Measurements from ENCODE around the gene CACNA2D4. TPM values are rescaled to one million over a fixed set of nuclear protein-coding genes. Genes with fewer than 3 reads are reported as not detected.

CACNA2D4 gene
- total RNA-seq, 1 experiment from 2014 or later: 1.7 TPM

DNA sequence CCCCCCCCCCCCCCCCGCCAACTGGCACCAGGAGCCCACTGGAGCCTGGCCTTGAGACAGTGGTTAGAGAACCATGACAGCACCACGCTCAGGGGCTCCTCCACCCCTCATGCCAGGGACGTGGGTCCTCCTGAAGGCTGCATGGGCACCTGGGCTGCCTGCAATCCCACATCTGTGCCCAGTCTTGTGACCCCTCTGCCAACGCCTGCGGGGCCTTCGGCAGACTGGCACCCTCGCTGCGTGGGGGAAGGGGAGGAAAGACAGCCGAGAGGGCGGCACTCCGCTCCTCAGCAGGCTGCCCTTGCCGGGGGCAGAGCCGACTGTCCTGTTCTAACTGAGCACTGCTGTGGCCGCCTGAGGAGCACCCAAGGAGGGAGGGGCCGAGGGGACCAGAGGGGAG lies 92.1 kb downstream of the CACNA2D4 start:
- ChIA-PET CTCF (no interaction called here), POLR2A (no interaction called here), RAD21 (ENCODE audit: low non-redundant PET in 1 of 2, low total read pairs in 2 of 2, uncharacterized antibody in 2 of 2, unreplicated experiment in 2 of 2) (no interaction called here)
- Histone ChIP-seq H3K4me1 (ENCODE audit: control insufficient read depth in 1 of 2, insufficient read depth in 2 of 2, low read length in 2 of 2) (no peaks in the 10 kb centered on the region), H3K27ac (ENCODE audit: low read depth, low read length) (no peak overlapping the region), H3K9ac (ENCODE audit: low read length) (no peak overlapping the region), H3K4me2 (ENCODE audit: low read length) (no peak overlapping the region), H4K20me1 (ENCODE audit: insufficient read depth) (no peaks in the 10 kb centered on the region), H3K9me2 (ENCODE audit: insufficient read depth) (no peaks in the 10 kb centered on the region), H2AFZ (ENCODE audit: low read depth, low read length, poor library complexity, severe bottlenecking) (no peak overlapping the region), H3K4me3 (replicated peaks in 1 of 2; ENCODE audit: low read depth in 1 of 2, low read length in 2 of 2) (no peak overlapping the region), H3K79me2 (ENCODE audit: insufficient read depth, low read length) (no peaks in the 10 kb centered on the region), H3K36me3 (ENCODE audit: control insufficient read depth in 1 of 2, insufficient read depth in 2 of 2, low read length in 2 of 2) (no peaks in the 10 kb centered on the region), H3K9me3 (ENCODE audit: control insufficient read depth in 1 of 2, insufficient read depth in 1 of 2, low read depth in 1 of 2, low read length in 2 of 2) (no peaks in the 10 kb centered on the region), H3K27me3 (ENCODE audit: insufficient read depth, low read length) (no peaks in the 10 kb centered on the region)
- no TSS peak for BruUV-seq (replicated peaks)
- no peak for DNase-seq (ENCODE audit: low read depth, low spot score)
- intact Hi-C loops (cut with micrococcal nuclease): no loop called here
- TF ChIP-seq ELF1 (IDR thresholded peaks at IDR 0.05; ENCODE audit: borderline replicate concordance, low read depth) (no peak), FOSL1 (IDR thresholded peaks at IDR 0.05; ENCODE audit: low read depth) (no peak), ZBTB33 (IDR thresholded peaks at IDR 0.05; ENCODE audit: extremely low read depth, insufficient replicate concordance, low read length) (no peak), SP1 (IDR thresholded peaks at IDR 0.05; ENCODE audit: low read depth) (no peak), ZFX (IDR thresholded peaks at IDR 0.05) (no peak)
- no peak for ATAC-seq

GRCh38 chr12:1825382-1826102 lies 92.9 kb downstream of the CACNA2D4 start:
- Histone ChIP-seq H3K4me1 (ENCODE audit: control insufficient read depth in 1 of 2, insufficient read depth in 2 of 2, low read length in 2 of 2) (no peaks in the 10 kb centered on the region), H4K20me1 (ENCODE audit: insufficient read depth) (no peaks in the 10 kb centered on the region), H3K9me2 (ENCODE audit: insufficient read depth) (no peaks in the 10 kb centered on the region), H3K4me2 (ENCODE audit: low read length) (no peak overlapping the region), H3K9ac (ENCODE audit: low read length) (no peak overlapping the region), H3K79me2 (ENCODE audit: insufficient read depth, low read length) (no peaks in the 10 kb centered on the region), H3K27ac (ENCODE audit: low read depth, low read length) (no peak overlapping the region), H2AFZ (ENCODE audit: low read depth, low read length, poor library complexity, severe bottlenecking) (no peak overlapping the region), H3K27me3 (ENCODE audit: insufficient read depth, low read length) (peaks cover 6% of the 10 kb centered on the region; the same call in 1 of the 2 replicates), H3K4me3 (replicated peaks in 1 of 2; ENCODE audit: low read depth in 1 of 2, low read length in 2 of 2) (no peak overlapping the region), H3K36me3 (ENCODE audit: control insufficient read depth in 1 of 2, insufficient read depth in 2 of 2, low read length in 2 of 2) (no peaks in the 10 kb centered on the region), H3K9me3 (ENCODE audit: control insufficient read depth in 1 of 2, insufficient read depth in 1 of 2, low read depth in 1 of 2, low read length in 2 of 2) (no peaks in the 10 kb centered on the region)
- ChIA-PET POLR2A (no interaction called here), CTCF (no interaction called here), RAD21 (ENCODE audit: low non-redundant PET in 1 of 2, low total read pairs in 2 of 2, uncharacterized antibody in 2 of 2, unreplicated experiment in 2 of 2) (no interaction called here)
- intact Hi-C loops (cut with micrococcal nuclease): no loop called here
- BruUV-seq (replicated peaks): no TSS peak
- no peak for DNase-seq (ENCODE audit: low read depth, low spot score)
- ATAC-seq: no peak
- TF ChIP-seq SIN3A (IDR thresholded peaks at IDR 0.05; ENCODE audit: low read depth): no peak
- no peak for TF ChIP-seq JUND (IDR thresholded peaks at IDR 0.05)
- TF ChIP-seq FOSL1 (IDR thresholded peaks at IDR 0.05; ENCODE audit: low read depth): no peak
- TF ChIP-seq POLR2AphosphoS5 (IDR thresholded peaks at IDR 0.05; ENCODE audit: low read depth, low read length): no peak
- TF ChIP-seq YY1 (IDR thresholded peaks at IDR 0.05; ENCODE audit: extremely low read depth, insufficient replicate concordance, low read depth, low read length): no peak
- TF ChIP-seq ZBTB33 (IDR thresholded peaks at IDR 0.05; ENCODE audit: extremely low read depth, insufficient replicate concordance, low read length): no peak
- TF ChIP-seq EZH2phosphoT487 (IDR thresholded peaks at IDR 0.05; ENCODE audit: borderline replicate concordance): no peak
- no peak for TF ChIP-seq CEBPB (IDR thresholded peaks at IDR 0.05; ENCODE audit: low read depth)
- no peak for TF ChIP-seq REST (IDR thresholded peaks at IDR 0.05; ENCODE audit: low read depth)
- TF ChIP-seq SP1 (IDR thresholded peaks at IDR 0.05; ENCODE audit: low read depth): no peak
- no peak for TF ChIP-seq ZFX (IDR thresholded peaks at IDR 0.05)
